Hematopoietic multipotent progenitor cell treated with erythropoietin and hydrocortisone succinate and interleukin-3 and kit ligand, for 6 days (in vitro differentiated cells): Measurements from ENCODE around the gene ABHD16A.

Experiments used
- DNase-seq: peaks from one replicate; pipeline ENCODE4 v3.0.0-alpha.2; 2015

Gene ABHD16A

GRCh38 chr6:31687860-31688693 lies 15.0 kb downstream of the ABHD16A start:
- DNase-seq: no peak

GRCh38 chr6:31687321-31687720 lies 15.8 kb downstream of the ABHD16A start:
- DNase-seq: no peak

GRCh38 chr6:31686483-31686882 lies 16.6 kb downstream of the ABHD16A start:
- DNase-seq: peak; percentile 83

- DNase-seq: no peak
Observed at GRCh38 chr6:31683591-31683990, 19.5 kb downstream of the ABHD16A start.

- DNase-seq: peak; percentile 73
Observed at GRCh38 chr6:31681135-31681671, 21.9 kb downstream of the ABHD16A start.

GRCh38 chr6:31680226-31681134 lies 22.6 kb downstream of the ABHD16A start, which contains the start of gene LY6G5C:
TSS of gene LY6G5C (minus strand) at chr6:31681067. CDS start at chr6:31680373, 694 bp downstream.
- DNase-seq: peak; percentile 90

- no peak for DNase-seq
Observed at GRCh38 chr6:31677955-31678354, 25.2 kb downstream of the ABHD16A start.

- DNase-seq: no peak
Observed at GRCh38 chr6:31676904-31677303, 26.2 kb downstream of the ABHD16A start.

GRCh38 chr6:31676322-31676903 lies 26.7 kb downstream of the ABHD16A start:
- no peak for DNase-seq

GRCh38 chr6:31669676-31670075 lies 33.4 kb downstream of the ABHD16A start, which contains the start of gene LY6G5B:
TSS of gene LY6G5B (plus strand) at chr6:31669976. CDS start at chr6:31670951, 975 bp downstream.
- no peak for DNase-seq

GRCh38 chr6:31666337-31666965 lies 36.7 kb downstream of the ABHD16A start:
- peak; percentile 42 for DNase-seq

- DNase-seq: peak; percentile 99
Observed at GRCh38 chr6:31665501-31666336, 37.4 kb downstream of the ABHD16A start, which contains the start of gene CSNK2B. TSS of gene CSNK2B (plus strand) at chr6:31666080. CDS start at chr6:31666832, 752 bp downstream.

- DNase-seq: peak; percentile 99
Observed at GRCh38 chr6:31664790-31665500, 38.2 kb downstream of the ABHD16A start, which contains the start of gene GPANK1. TSS of gene GPANK1 (minus strand) at chr6:31664997. CDS start at chr6:31664478, 519 bp downstream.

- no peak for DNase-seq
Observed at GRCh38 chr6:31663961-31664789, 38.9 kb downstream of the ABHD16A start.

- DNase-seq: no peak
Observed at GRCh38 chr6:31663126-31663960, 39.8 kb downstream of the ABHD16A start.

- DNase-seq: no peak
Observed at GRCh38 chr6:31662124-31662723, 40.9 kb downstream of the ABHD16A start.

- DNase-seq: peak; percentile 68
Observed at GRCh38 chr6:31661262-31662123, 41.6 kb downstream of the ABHD16A start.
